Measurements from ENCODE around the gene PEMT. TPM values are rescaled to one million over a fixed set of nuclear protein-coding genes. Genes with fewer than 3 reads are reported as not detected.

PEMT gene
- total and polyA plus RNA-seq, 2 experiments from 2014 or later = 54.8 to 55.2 TPM

DNA sequence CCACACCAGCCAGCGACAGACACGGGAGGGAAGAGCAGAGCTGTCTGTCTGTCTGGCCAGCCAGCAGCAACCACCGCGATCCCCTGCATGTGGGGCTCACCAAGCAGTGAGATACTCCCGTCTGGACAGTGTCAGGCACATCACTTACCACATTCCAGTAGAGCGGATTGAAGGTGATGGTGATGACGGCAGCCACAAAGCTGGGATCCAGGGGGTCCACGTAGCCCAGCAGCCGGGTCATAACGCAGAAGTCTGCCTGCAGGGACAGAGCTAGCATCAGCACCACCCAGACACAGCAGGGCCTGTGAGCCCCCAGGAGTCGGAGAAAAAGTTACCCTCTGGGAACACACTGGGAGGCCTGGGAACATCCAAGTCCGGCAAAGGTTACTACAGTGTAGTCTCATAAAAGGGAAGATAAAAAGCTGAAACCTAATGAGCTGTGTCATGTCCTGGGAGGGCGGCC is 14.7 kb downstream of the PEMT start:
- no peak overlapping the region for H2AFZ ChIP-seq
- H3K27ac ChIP-seq (ENCODE audit: low read depth) = no peak overlapping the region
- peaks cover 4% of the 10 kb centered on the region; the same call in 1 of the 3 replicates for H3K4me1 Mint-ChIP-seq
- H3K36me3 Mint-ChIP-seq (ENCODE audit: low read depth) = 0 out of 3 replicates have a peak, but pooled peaks cover 4% of the 10 kb centered on the region
- H3K4me3 ChIP-seq = no peak overlapping the region
- no peak overlapping the region for H3K27ac Mint-ChIP-seq
- TF ChIP-seq NANOG (IDR thresholded peaks at IDR 0.05; ENCODE audit: borderline replicate concordance) (no peak), ZNF114 (CRISPR knock-in tag; IDR thresholded peaks at IDR 0.05) (no peak), POLR2AphosphoS5 (IDR thresholded peaks at IDR 0.05; ENCODE audit: low read depth) (no peak), STAT1 (IDR thresholded peaks at IDR 0.05; ENCODE audit: unreplicated experiment) (no peak), JUNB (IDR thresholded peaks at IDR 0.05; ENCODE audit: unreplicated experiment) (no peak), EZH2 (IDR thresholded peaks at IDR 0.05; ENCODE audit: low read depth, unreplicated experiment) (no peak), ZNF331 (CRISPR knock-in tag; IDR thresholded peaks at IDR 0.05; ENCODE audit: low read depth) (no peak), CREB1 (CRISPR knock-in tag; IDR thresholded peaks at IDR 0.05; ENCODE audit: low read depth) (no peak), EZH2phosphoT487 (IDR thresholded peaks at IDR 0.05; ENCODE audit: unreplicated experiment) (no peak)
- TF ChIP-seq, protein P1, sequence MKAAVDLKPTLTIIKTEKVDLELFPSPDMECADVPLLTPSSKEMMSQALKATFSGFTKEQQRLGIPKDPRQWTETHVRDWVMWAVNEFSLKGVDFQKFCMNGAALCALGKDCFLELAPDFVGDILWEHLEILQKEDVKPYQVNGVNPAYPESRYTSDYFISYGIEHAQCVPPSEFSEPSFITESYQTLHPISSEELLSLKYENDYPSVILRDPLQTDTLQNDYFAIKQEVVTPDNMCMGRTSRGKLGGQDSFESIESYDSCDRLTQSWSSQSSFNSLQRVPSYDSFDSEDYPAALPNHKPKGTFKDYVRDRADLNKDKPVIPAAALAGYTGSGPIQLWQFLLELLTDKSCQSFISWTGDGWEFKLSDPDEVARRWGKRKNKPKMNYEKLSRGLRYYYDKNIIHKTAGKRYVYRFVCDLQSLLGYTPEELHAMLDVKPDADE (IDR thresholded peaks at IDR 0.05) = no peak
- TF ChIP-seq, protein P2, sequence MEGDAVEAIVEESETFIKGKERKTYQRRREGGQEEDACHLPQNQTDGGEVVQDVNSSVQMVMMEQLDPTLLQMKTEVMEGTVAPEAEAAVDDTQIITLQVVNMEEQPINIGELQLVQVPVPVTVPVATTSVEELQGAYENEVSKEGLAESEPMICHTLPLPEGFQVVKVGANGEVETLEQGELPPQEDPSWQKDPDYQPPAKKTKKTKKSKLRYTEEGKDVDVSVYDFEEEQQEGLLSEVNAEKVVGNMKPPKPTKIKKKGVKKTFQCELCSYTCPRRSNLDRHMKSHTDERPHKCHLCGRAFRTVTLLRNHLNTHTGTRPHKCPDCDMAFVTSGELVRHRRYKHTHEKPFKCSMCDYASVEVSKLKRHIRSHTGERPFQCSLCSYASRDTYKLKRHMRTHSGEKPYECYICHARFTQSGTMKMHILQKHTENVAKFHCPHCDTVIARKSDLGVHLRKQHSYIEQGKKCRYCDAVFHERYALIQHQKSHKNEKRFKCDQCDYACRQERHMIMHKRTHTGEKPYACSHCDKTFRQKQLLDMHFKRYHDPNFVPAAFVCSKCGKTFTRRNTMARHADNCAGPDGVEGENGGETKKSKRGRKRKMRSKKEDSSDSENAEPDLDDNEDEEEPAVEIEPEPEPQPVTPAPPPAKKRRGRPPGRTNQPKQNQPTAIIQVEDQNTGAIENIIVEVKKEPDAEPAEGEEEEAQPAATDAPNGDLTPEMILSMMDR (conservative IDR thresholded peaks at IDR 0.05; ENCODE audit: low read depth in 2 of 2) = no peak
- TF ChIP-seq, protein P3, sequence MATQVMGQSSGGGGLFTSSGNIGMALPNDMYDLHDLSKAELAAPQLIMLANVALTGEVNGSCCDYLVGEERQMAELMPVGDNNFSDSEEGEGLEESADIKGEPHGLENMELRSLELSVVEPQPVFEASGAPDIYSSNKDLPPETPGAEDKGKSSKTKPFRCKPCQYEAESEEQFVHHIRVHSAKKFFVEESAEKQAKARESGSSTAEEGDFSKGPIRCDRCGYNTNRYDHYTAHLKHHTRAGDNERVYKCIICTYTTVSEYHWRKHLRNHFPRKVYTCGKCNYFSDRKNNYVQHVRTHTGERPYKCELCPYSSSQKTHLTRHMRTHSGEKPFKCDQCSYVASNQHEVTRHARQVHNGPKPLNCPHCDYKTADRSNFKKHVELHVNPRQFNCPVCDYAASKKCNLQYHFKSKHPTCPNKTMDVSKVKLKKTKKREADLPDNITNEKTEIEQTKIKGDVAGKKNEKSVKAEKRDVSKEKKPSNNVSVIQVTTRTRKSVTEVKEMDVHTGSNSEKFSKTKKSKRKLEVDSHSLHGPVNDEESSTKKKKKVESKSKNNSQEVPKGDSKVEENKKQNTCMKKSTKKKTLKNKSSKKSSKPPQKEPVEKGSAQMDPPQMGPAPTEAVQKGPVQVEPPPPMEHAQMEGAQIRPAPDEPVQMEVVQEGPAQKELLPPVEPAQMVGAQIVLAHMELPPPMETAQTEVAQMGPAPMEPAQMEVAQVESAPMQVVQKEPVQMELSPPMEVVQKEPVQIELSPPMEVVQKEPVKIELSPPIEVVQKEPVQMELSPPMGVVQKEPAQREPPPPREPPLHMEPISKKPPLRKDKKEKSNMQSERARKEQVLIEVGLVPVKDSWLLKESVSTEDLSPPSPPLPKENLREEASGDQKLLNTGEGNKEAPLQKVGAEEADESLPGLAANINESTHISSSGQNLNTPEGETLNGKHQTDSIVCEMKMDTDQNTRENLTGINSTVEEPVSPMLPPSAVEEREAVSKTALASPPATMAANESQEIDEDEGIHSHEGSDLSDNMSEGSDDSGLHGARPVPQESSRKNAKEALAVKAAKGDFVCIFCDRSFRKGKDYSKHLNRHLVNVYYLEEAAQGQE (IDR thresholded peaks at IDR 0.05; ENCODE audit: unreplicated experiment) = no peak
- TF ChIP-seq, protein P4, sequence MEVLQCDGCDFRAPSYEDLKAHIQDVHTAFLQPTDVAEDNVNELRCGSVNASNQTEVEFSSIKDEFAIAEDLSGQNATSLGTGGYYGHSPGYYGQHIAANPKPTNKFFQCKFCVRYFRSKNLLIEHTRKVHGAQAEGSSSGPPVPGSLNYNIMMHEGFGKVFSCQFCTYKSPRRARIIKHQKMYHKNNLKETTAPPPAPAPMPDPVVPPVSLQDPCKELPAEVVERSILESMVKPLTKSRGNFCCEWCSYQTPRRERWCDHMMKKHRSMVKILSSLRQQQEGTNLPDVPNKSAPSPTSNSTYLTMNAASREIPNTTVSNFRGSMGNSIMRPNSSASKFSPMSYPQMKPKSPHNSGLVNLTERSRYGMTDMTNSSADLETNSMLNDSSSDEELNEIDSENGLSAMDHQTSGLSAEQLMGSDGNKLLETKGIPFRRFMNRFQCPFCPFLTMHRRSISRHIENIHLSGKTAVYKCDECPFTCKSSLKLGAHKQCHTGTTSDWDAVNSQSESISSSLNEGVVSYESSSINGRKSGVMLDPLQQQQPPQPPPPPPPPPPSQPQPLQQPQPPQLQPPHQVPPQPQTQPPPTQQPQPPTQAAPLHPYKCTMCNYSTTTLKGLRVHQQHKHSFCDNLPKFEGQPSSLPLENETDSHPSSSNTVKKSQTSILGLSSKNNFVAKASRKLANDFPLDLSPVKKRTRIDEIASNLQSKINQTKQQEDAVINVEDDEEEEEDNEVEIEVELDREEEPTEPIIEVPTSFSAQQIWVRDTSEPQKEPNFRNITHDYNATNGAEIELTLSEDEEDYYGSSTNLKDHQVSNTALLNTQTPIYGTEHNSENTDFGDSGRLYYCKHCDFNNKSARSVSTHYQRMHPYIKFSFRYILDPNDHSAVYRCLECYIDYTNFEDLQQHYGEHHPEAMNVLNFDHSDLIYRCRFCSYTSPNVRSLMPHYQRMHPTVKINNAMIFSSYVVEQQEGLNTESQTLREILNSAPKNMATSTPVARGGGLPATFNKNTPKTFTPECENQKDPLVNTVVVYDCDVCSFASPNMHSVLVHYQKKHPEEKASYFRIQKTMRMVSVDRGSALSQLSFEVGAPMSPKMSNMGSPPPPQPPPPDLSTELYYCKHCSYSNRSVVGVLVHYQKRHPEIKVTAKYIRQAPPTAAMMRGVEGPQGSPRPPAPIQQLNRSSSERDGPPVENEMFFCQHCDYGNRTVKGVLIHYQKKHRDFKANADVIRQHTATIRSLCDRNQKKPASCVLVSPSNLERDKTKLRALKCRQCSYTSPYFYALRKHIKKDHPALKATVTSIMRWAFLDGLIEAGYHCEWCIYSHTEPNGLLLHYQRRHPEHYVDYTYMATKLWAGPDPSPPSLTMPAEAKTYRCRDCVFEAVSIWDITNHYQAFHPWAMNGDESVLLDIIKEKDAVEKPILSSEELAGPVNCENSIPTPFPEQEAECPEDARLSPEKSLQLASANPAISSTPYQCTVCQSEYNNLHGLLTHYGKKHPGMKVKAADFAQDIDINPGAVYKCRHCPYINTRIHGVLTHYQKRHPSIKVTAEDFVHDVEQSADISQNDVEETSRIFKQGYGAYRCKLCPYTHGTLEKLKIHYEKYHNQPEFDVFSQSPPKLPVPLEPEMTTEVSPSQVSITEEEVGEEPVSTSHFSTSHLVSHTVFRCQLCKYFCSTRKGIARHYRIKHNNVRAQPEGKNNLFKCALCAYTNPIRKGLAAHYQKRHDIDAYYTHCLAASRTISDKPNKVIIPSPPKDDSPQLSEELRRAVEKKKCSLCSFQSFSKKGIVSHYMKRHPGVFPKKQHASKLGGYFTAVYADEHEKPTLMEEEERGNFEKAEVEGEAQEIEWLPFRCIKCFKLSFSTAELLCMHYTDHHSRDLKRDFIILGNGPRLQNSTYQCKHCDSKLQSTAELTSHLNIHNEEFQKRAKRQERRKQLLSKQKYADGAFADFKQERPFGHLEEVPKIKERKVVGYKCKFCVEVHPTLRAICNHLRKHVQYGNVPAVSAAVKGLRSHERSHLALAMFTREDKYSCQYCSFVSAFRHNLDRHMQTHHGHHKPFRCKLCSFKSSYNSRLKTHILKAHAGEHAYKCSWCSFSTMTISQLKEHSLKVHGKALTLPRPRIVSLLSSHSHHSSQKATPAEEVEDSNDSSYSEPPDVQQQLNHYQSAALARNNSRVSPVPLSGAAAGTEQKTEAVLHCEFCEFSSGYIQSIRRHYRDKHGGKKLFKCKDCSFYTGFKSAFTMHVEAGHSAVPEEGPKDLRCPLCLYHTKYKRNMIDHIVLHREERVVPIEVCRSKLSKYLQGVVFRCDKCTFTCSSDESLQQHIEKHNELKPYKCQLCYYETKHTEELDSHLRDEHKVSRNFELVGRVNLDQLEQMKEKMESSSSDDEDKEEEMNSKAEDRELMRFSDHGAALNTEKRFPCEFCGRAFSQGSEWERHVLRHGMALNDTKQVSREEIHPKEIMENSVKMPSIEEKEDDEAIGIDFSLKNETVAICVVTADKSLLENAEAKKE (CRISPR knock-in tag; IDR thresholded peaks at IDR 0.05) = no peak
- no peaks in the 10 kb centered on the region for H3K36me3 ChIP-seq (ENCODE audit: insufficient read depth)
- H4K20me1 ChIP-seq (replicated peaks; ENCODE audit: insufficient read depth) = no peaks in the 10 kb centered on the region; the same call in 1 of the 2 replicates
- no peaks in the 10 kb centered on the region for H3F3A ChIP-seq (replicated peaks; ENCODE audit: low read depth)
- no peaks in the 10 kb centered on the region for H3K4me1 ChIP-seq (ENCODE audit: insufficient read depth)
- no peaks in the 10 kb centered on the region for H3K9me2 ChIP-seq (ENCODE audit: insufficient read depth)
- H3K4me3 Mint-ChIP-seq = no peak overlapping the region
- H3K9me3 Mint-ChIP-seq = no peaks in the 10 kb centered on the region
- H3K79me2 ChIP-seq (replicated peaks; ENCODE audit: insufficient read depth) = no peaks in the 10 kb centered on the region
- DNase-seq (ENCODE audit: low spot score) = no peak
- no peaks in the 10 kb centered on the region for H3K27me3 ChIP-seq (ENCODE audit: insufficient read depth)
- peaks cover 10% of the 10 kb centered on the region for H3K27me3 Mint-ChIP-seq (ENCODE audit: insufficient read depth, low read depth, poor library complexity)
- ATAC-seq = no peak
- no peak overlapping the region for H3K4me2 ChIP-seq
